UCSD-AML1 (cell line): Measurements from ENCODE around the gene ANKLE1.
A peak's percentile ranks its signal among the peaks of the same experiment; 100 is the strongest.
"Not testable (repeated sequence)": the region's sequence is repeated elsewhere in the genome, so short reads cannot be mapped to it uniquely, and the experiment has no call there.

ENCODE experiments used
- DNase-seq: peaks from one replicate; lab custom pipeline; 2025; ENCODE audit not compliant: unreplicated experiment; lab: John Stamatoyannopoulos, UW

The ANKLE1 gene

GRCh38 chr19:17282488-17283125 lies 906 bp downstream of the ANKLE1 start:
- DNase-seq, result peak; percentile 80

- DNase-seq, result no peak
These were observed 1.8 kb downstream of the ANKLE1 start for GRCh38 chr19:17283504-17283996.

GRCh38 chr19:17285415-17286135 lies 3.9 kb downstream of the ANKLE1 start:
- DNase-seq, result no peak

GRCh38 chr19:17286263-17286662 lies 4.6 kb downstream of the ANKLE1 start:
- DNase-seq, result no peak

- no peak for DNase-seq
These were observed 5.1 kb downstream of the ANKLE1 start for GRCh38 chr19:17286752-17287151.

GRCh38 chr19:17289489-17289888 lies 7.8 kb downstream of the ANKLE1 start:
- no peak for DNase-seq

- DNase-seq, result peak; percentile 80
These were observed 10.8 kb downstream of the ANKLE1 start for GRCh38 chr19:17292301-17293074.

GRCh38 chr19:17293605-17294004 lies 11.9 kb downstream of the ANKLE1 start:
- DNase-seq, result no peak

GRCh38 chr19:17294051-17294891 lies 12.6 kb downstream of the ANKLE1 start:
- peak; percentile 54 for DNase-seq

- DNase-seq, result not testable (repeated sequence)
These were observed 13.8 kb downstream of the ANKLE1 start for GRCh38 chr19:17295551-17295950.

GRCh38 chr19:17296273-17296672 lies 14.6 kb downstream of the ANKLE1 start:
- peak; percentile 26 for DNase-seq

GRCh38 chr19:17296976-17297375 lies 15.3 kb downstream of the ANKLE1 start:
- DNase-seq, result no peak

GRCh38 chr19:17300992-17301619 lies 19.4 kb downstream of the ANKLE1 start:
- DNase-seq, result no peak

GRCh38 chr19:17302391-17303166 lies 20.9 kb downstream of the ANKLE1 start:
- DNase-seq, result peak; percentile 34

- peak; percentile 96 for DNase-seq
These were observed 21.7 kb downstream of the ANKLE1 start, which contains the start of gene ABHD8 for GRCh38 chr19:17303167-17303939. Gene ABHD8, minus strand, starts transcription at chr19:17303425. Its CDS starts 1,809 bp downstream, at chr19:17301616.

GRCh38 chr19:17303940-17304267 lies 22.2 kb downstream of the ANKLE1 start:
- DNase-seq, result no peak

- no peak for DNase-seq
These were observed 22.9 kb downstream of the ANKLE1 start for GRCh38 chr19:17304386-17305215.

GRCh38 chr19:17305216-17305516 lies 23.5 kb downstream of the ANKLE1 start:
- DNase-seq, result no peak
